Measurements from ENCODE around the gene DNAH9.

The DNAH9 gene

GRCh38 chr17:11823862-11824261, 225.6 kb downstream of the DNAH9 start:
- Histone ChIP-seq H3K4me3 (ENCODE audit: low read length) (no peak overlapping the region), H4K20me1 (ENCODE audit: control insufficient read depth, insufficient read depth, low read depth, low read length) (no peaks in the 10 kb centered on the region), H3K27ac (ENCODE audit: low read depth, low read length) (no peak overlapping the region), H3K36me3 (ENCODE audit: control insufficient read depth, low read length) (no peaks in the 10 kb centered on the region), H3F3A (ENCODE audit: control insufficient read depth, insufficient read depth) (no peaks in the 10 kb centered on the region), H3K27me3 (ENCODE audit: control insufficient read depth, low read length) (no peaks in the 10 kb centered on the region), H3K4me1 (ENCODE audit: control insufficient read depth, low read length) (no peaks in the 10 kb centered on the region), H3K9me3 (ENCODE audit: control insufficient read depth, insufficient read depth, low read length) (no peaks in the 10 kb centered on the region), H3K79me2 (ENCODE audit: control insufficient read depth, low read length) (no peaks in the 10 kb centered on the region), H3K9me2 (replicated peaks; ENCODE audit: control insufficient read depth, low read length) (no peaks in the 10 kb centered on the region), H3K4me2 (ENCODE audit: low read length) (no peak overlapping the region)
- TF ChIP-seq CTCF (IDR thresholded peaks at IDR 0.05; ENCODE audit: low read depth, low read length, poor library complexity, severe bottlenecking) (no peak), EZH2phosphoT487 (IDR thresholded peaks at IDR 0.05; ENCODE audit: borderline replicate concordance, low read length) (no peak)

DNA sequence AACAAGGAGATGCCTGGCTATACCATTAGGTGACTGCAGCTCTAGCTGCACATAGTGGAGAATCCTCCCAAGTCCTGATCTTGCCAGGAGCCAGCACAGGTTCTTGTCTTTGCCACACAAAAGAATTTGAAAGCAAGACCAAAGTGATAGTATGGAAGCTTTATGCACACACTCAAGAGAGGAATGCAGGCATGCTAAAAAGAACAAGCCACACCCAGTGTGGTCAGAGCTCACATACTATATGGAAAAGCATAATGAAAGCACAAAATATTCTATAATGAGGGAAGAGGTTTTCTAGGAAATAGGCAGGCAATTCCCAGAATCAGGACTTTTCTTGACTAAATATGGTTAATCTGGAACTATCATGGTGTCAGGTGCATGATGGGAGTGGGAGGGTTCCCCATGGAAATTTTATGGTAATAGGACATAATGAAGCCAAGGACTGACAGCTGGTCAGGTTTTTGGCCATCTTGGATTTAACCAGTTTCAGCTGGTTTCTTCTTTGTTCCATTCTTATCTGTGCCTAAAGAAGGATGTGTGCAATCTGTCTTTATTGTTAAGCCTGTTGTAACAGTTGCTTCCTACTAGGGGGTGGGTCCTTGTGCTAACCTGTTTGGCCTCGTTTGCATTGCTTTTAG, 227.4 kb downstream of the DNAH9 start:
- no peaks in the 10 kb centered on the region for H3F3A ChIP-seq (ENCODE audit: control insufficient read depth, insufficient read depth)
- TF ChIP-seq CTCF (IDR thresholded peaks at IDR 0.05; ENCODE audit: low read depth, low read length, poor library complexity, severe bottlenecking): no peak
- no peak for TF ChIP-seq EZH2phosphoT487 (IDR thresholded peaks at IDR 0.05; ENCODE audit: borderline replicate concordance, low read length)

GRCh38 chr17:11832401-11833137, 234.3 kb downstream of the DNAH9 start:
- no peaks in the 10 kb centered on the region for H3F3A ChIP-seq (ENCODE audit: control insufficient read depth, insufficient read depth)
- TF ChIP-seq EZH2phosphoT487 (IDR thresholded peaks at IDR 0.05; ENCODE audit: borderline replicate concordance, low read length) (no peak), CTCF (IDR thresholded peaks at IDR 0.05; ENCODE audit: low read depth, low read length, poor library complexity, severe bottlenecking) (no peak)
- H3K4me2 ChIP-seq (ENCODE audit: low read length): no peak overlapping the region
- no peaks in the 10 kb centered on the region for H3K79me2 ChIP-seq (ENCODE audit: control insufficient read depth, low read length)
- H3K4me1 ChIP-seq (ENCODE audit: control insufficient read depth, low read length): no peaks in the 10 kb centered on the region
- no peaks in the 10 kb centered on the region for H3K9me3 ChIP-seq (ENCODE audit: control insufficient read depth, insufficient read depth, low read length)
- H3K4me3 ChIP-seq (ENCODE audit: low read length): no peak overlapping the region
- H3K9me2 ChIP-seq (replicated peaks; ENCODE audit: control insufficient read depth, low read length): no peaks in the 10 kb centered on the region
- no peaks in the 10 kb centered on the region for H3K36me3 ChIP-seq (ENCODE audit: control insufficient read depth, low read length)
- no peaks in the 10 kb centered on the region for H3K27me3 ChIP-seq (ENCODE audit: control insufficient read depth, low read length)
- no peak overlapping the region for H3K27ac ChIP-seq (ENCODE audit: low read depth, low read length)
- no peaks in the 10 kb centered on the region for H4K20me1 ChIP-seq (ENCODE audit: control insufficient read depth, insufficient read depth, low read depth, low read length)

More for the DNA sequence above, 227.4 kb downstream of the DNAH9 start:
- no peaks in the 10 kb centered on the region for H3K9me2 ChIP-seq (replicated peaks; ENCODE audit: control insufficient read depth, low read length)
- no peak overlapping the region for H3K4me2 ChIP-seq (ENCODE audit: low read length)
- no peaks in the 10 kb centered on the region for H4K20me1 ChIP-seq (ENCODE audit: control insufficient read depth, insufficient read depth, low read depth, low read length)
- H3K4me3 ChIP-seq (ENCODE audit: low read length): no peak overlapping the region
- H3K36me3 ChIP-seq (ENCODE audit: control insufficient read depth, low read length): no peaks in the 10 kb centered on the region
- no peak overlapping the region for H3K27ac ChIP-seq (ENCODE audit: low read depth, low read length)
- H3K27me3 ChIP-seq (ENCODE audit: control insufficient read depth, low read length): no peaks in the 10 kb centered on the region
- no peaks in the 10 kb centered on the region for H3K4me1 ChIP-seq (ENCODE audit: control insufficient read depth, low read length)
- H3K79me2 ChIP-seq (ENCODE audit: control insufficient read depth, low read length): no peaks in the 10 kb centered on the region
- no peaks in the 10 kb centered on the region for H3K9me3 ChIP-seq (ENCODE audit: control insufficient read depth, insufficient read depth, low read length)

Measured in DOHH2 (cell line).